Measurements from ENCODE around the gene POLR3G. TPM values are rescaled to one million over a fixed set of nuclear protein-coding genes. Genes with fewer than 3 reads are reported as not detected.

The POLR3G gene
- polyA plus RNA-seq, 1 donor: 2.7 TPM

GRCh38 chr5:90550963-90551362, 76.3 kb downstream of the POLR3G start:
- Histone ChIP-seq H3K27ac (ENCODE audit: low read length) (no peak overlapping the region), H3K4me1 (ENCODE audit: control insufficient read depth, insufficient read depth, low read length) (peaks cover 6% of the 10 kb centered on the region), H3K36me3 (ENCODE audit: control insufficient read depth, insufficient read depth, low read length) (no peaks in the 10 kb centered on the region), H3K27me3 (ENCODE audit: control insufficient read depth, insufficient read depth, low read length) (no peaks in the 10 kb centered on the region), H3K9me3 (ENCODE audit: control insufficient read depth, low read depth, low read length) (no peaks in the 10 kb centered on the region), H3K4me3 (ENCODE audit: low read length) (no peak overlapping the region)
- no CpG with 5 or more reads among the region's 3 CpGs for WGBS (ENCODE audit: insufficient coverage, low lambda C conversion rate)
- no peak for DNase-seq

- DNase-seq: no peak
- H3K9me3 ChIP-seq (ENCODE audit: control insufficient read depth, low read depth, low read length): no peaks in the 10 kb centered on the region
These were observed 76.7 kb downstream of the POLR3G start for GRCh38 chr5:90551376-90551775.

GRCh38 chr5:90553711-90554110, 79.0 kb downstream of the POLR3G start:
- DNase-seq: no peak
- H3K27me3 ChIP-seq (ENCODE audit: control insufficient read depth, insufficient read depth, low read length): peaks cover 16% of the 10 kb centered on the region
- H3K4me1 ChIP-seq (ENCODE audit: control insufficient read depth, insufficient read depth, low read length): peaks cover 9% of the 10 kb centered on the region
- H3K4me3 ChIP-seq (ENCODE audit: low read length): no peak overlapping the region
- no peaks in the 10 kb centered on the region for H3K9me3 ChIP-seq (ENCODE audit: control insufficient read depth, low read depth, low read length)
- no peaks in the 10 kb centered on the region for H3K36me3 ChIP-seq (ENCODE audit: control insufficient read depth, insufficient read depth, low read length)
- H3K27ac ChIP-seq (ENCODE audit: low read length): no peak overlapping the region

More at GRCh38 chr5:90551376-90551775, 76.7 kb downstream of the POLR3G start:
- no CpG with 5 or more reads among the region's 5 CpGs for WGBS (ENCODE audit: insufficient coverage, low lambda C conversion rate)
- Histone ChIP-seq H3K27ac (ENCODE audit: low read length) (no peak overlapping the region), H3K36me3 (ENCODE audit: control insufficient read depth, insufficient read depth, low read length) (no peaks in the 10 kb centered on the region), H3K27me3 (ENCODE audit: control insufficient read depth, insufficient read depth, low read length) (peaks cover 3% of the 10 kb centered on the region), H3K4me3 (ENCODE audit: low read length) (no peak overlapping the region), H3K4me1 (ENCODE audit: control insufficient read depth, insufficient read depth, low read length) (peaks cover 6% of the 10 kb centered on the region)

- WGBS (ENCODE audit: insufficient coverage, low lambda C conversion rate): 75% methylated on average over 3 of the region's 4 CpGs
- H3K27ac ChIP-seq (ENCODE audit: low read length): no peak overlapping the region
- no peaks in the 10 kb centered on the region for H3K9me3 ChIP-seq (ENCODE audit: control insufficient read depth, low read depth, low read length)
- peaks cover 9% of the 10 kb centered on the region for H3K4me1 ChIP-seq (ENCODE audit: control insufficient read depth, insufficient read depth, low read length)
- no peak for DNase-seq
- no peaks in the 10 kb centered on the region for H3K36me3 ChIP-seq (ENCODE audit: control insufficient read depth, insufficient read depth, low read length)
- no peak overlapping the region for H3K4me3 ChIP-seq (ENCODE audit: low read length)
- peaks cover 20% of the 10 kb centered on the region for H3K27me3 ChIP-seq (ENCODE audit: control insufficient read depth, insufficient read depth, low read length)
These were observed 79.8 kb downstream of the POLR3G start for GRCh38 chr5:90554358-90555006.

- no peak overlapping the region for H3K27ac ChIP-seq (ENCODE audit: low read length)
- H3K9me3 ChIP-seq (ENCODE audit: control insufficient read depth, low read depth, low read length): no peaks in the 10 kb centered on the region
- DNase-seq: no peak
- H3K4me1 ChIP-seq (ENCODE audit: control insufficient read depth, insufficient read depth, low read length): peaks cover 9% of the 10 kb centered on the region
- H3K4me3 ChIP-seq (ENCODE audit: low read length): no peak overlapping the region
- H3K36me3 ChIP-seq (ENCODE audit: control insufficient read depth, insufficient read depth, low read length): no peaks in the 10 kb centered on the region
- H3K27me3 ChIP-seq (ENCODE audit: control insufficient read depth, insufficient read depth, low read length): peaks cover 20% of the 10 kb centered on the region
These were observed 81.0 kb downstream of the POLR3G start for GRCh38 chr5:90555666-90556065.

- Histone ChIP-seq H3K36me3 (ENCODE audit: control insufficient read depth, insufficient read depth, low read length) (no peaks in the 10 kb centered on the region), H3K27ac (ENCODE audit: low read length) (no peak overlapping the region), H3K4me3 (ENCODE audit: low read length) (no peak overlapping the region), H3K4me1 (ENCODE audit: control insufficient read depth, insufficient read depth, low read length) (peaks cover 9% of the 10 kb centered on the region), H3K27me3 (ENCODE audit: control insufficient read depth, insufficient read depth, low read length) (peaks cover 20% of the 10 kb centered on the region), H3K9me3 (ENCODE audit: control insufficient read depth, low read depth, low read length) (no peaks in the 10 kb centered on the region)
- peak in 1 of 2 donors; percentile 19 for DNase-seq
- WGBS (ENCODE audit: insufficient coverage, low lambda C conversion rate): 0% methylated on average over 2 of the region's 9 CpGs
These were observed 82.7 kb downstream of the POLR3G start for GRCh38 chr5:90557391-90557790.

- Histone ChIP-seq H3K4me3 (ENCODE audit: low read length) (peak overlapping the region; percentile 63), H3K27ac (ENCODE audit: low read length) (no peak overlapping the region), H3K9me3 (ENCODE audit: control insufficient read depth, low read depth, low read length) (no peaks in the 10 kb centered on the region), H3K4me1 (ENCODE audit: control insufficient read depth, insufficient read depth, low read length) (peaks cover 9% of the 10 kb centered on the region), H3K27me3 (ENCODE audit: control insufficient read depth, insufficient read depth, low read length) (peaks cover 20% of the 10 kb centered on the region), H3K36me3 (ENCODE audit: control insufficient read depth, insufficient read depth, low read length) (no peaks in the 10 kb centered on the region)
- WGBS (ENCODE audit: insufficient coverage, low lambda C conversion rate): 0% methylated on average over 2 of the region's 3 CpGs
- peak in 1 of 2 donors; percentile 45 for DNase-seq
These were observed 83.2 kb downstream of the POLR3G start for GRCh38 chr5:90557871-90558270.

- peak within 1 kb of the TSS; percentile 23 for H3K27ac ChIP-seq (ENCODE audit: low read length)
These were observed 83.9 kb downstream of the POLR3G start, which contains the start of gene ADGRV1 for GRCh38 chr5:90558344-90559192. Gene ADGRV1, plus strand, starts transcription at chr5:90558797. Its CDS starts 99 bp downstream, at chr5:90558896.

GRCh38 chr5:90560771-90561170, 86.1 kb downstream of the POLR3G start:
- Histone ChIP-seq H3K27ac (ENCODE audit: low read length) (no peak overlapping the region), H3K9me3 (ENCODE audit: control insufficient read depth, low read depth, low read length) (no peaks in the 10 kb centered on the region), H3K4me3 (ENCODE audit: low read length) (no peak overlapping the region), H3K4me1 (ENCODE audit: control insufficient read depth, insufficient read depth, low read length) (peaks cover 9% of the 10 kb centered on the region), H3K27me3 (ENCODE audit: control insufficient read depth, insufficient read depth, low read length) (peaks cover 20% of the 10 kb centered on the region), H3K36me3 (ENCODE audit: control insufficient read depth, insufficient read depth, low read length) (no peaks in the 10 kb centered on the region)
- 75% methylated on average over 1 of the region's 2 CpGs for WGBS (ENCODE audit: insufficient coverage, low lambda C conversion rate)
- no peak for DNase-seq

More at GRCh38 chr5:90558344-90559192, 83.9 kb downstream of the POLR3G start, which contains the start of gene ADGRV1:
- Histone ChIP-seq H3K4me1 (ENCODE audit: control insufficient read depth, insufficient read depth, low read length) (peaks cover 9% of the 10 kb centered on the region), H3K27me3 (ENCODE audit: control insufficient read depth, insufficient read depth, low read length) (peaks cover 20% of the 10 kb centered on the region), H3K9me3 (ENCODE audit: control insufficient read depth, low read depth, low read length) (no peaks in the 10 kb centered on the region), H3K4me3 (ENCODE audit: low read length) (peak within 1 kb of the TSS; percentile 63), H3K36me3 (ENCODE audit: control insufficient read depth, insufficient read depth, low read length) (no peaks in the 10 kb centered on the region)
- no CpG with 5 or more reads among the region's 60 CpGs for WGBS (ENCODE audit: insufficient coverage, low lambda C conversion rate)
- DNase-seq: peak; percentile 93 to 96

- no peaks in the 10 kb centered on the region for H3K9me3 ChIP-seq (ENCODE audit: control insufficient read depth, low read depth, low read length)
- WGBS (ENCODE audit: insufficient coverage, low lambda C conversion rate): 86% methylated on average over 1 of the region's 1 CpG
- H3K4me1 ChIP-seq (ENCODE audit: control insufficient read depth, insufficient read depth, low read length): peaks cover 9% of the 10 kb centered on the region
- no peak for DNase-seq
- H3K27me3 ChIP-seq (ENCODE audit: control insufficient read depth, insufficient read depth, low read length): peaks cover 16% of the 10 kb centered on the region
- no peak overlapping the region for H3K27ac ChIP-seq (ENCODE audit: low read length)
- H3K4me3 ChIP-seq (ENCODE audit: low read length): no peak overlapping the region
- no peaks in the 10 kb centered on the region for H3K36me3 ChIP-seq (ENCODE audit: control insufficient read depth, insufficient read depth, low read length)
These were observed 87.1 kb downstream of the POLR3G start for GRCh38 chr5:90561766-90562165.

Measured in large intestine (tissue), 3 donors.